Astrocyte of the spinal cord (primary cell): ENCODE results near the gene GJA9.
A peak's percentile ranks its signal among the peaks of the same experiment; 100 is the strongest.
"Not testable (repeated sequence)": the region's sequence is repeated elsewhere in the genome, so short reads cannot be mapped to it uniquely, and the experiment has no call there.

Experiments used
- DNase-seq: peaks from one replicate; pipeline ENCODE4 v3.0.0; 2011; ENCODE audit warnings: low read depth, low spot score
- H3K4me3 ChIP-seq: 2 replicates; pipeline ENCODE4 v1.5.1; 2011; ENCODE audit warnings: low read depth, mild to moderate bottlenecking, low read length, moderate library complexity
- in situ Hi-C: cut with HindIII; loops from 2 replicates; pipeline ENCODE4 v1.10.0; 2017; ENCODE audit warnings: low sequenced_read_pairs
- TF ChIP-seq, protein P1 (sequence below): IDR thresholded peaks from 2 replicates; pipeline ENCODE4 v1.5.1; 2012; ENCODE audit warnings: low read depth, mild to moderate bottlenecking, low read length, inconsistent platforms

GJA9 gene

DNA sequence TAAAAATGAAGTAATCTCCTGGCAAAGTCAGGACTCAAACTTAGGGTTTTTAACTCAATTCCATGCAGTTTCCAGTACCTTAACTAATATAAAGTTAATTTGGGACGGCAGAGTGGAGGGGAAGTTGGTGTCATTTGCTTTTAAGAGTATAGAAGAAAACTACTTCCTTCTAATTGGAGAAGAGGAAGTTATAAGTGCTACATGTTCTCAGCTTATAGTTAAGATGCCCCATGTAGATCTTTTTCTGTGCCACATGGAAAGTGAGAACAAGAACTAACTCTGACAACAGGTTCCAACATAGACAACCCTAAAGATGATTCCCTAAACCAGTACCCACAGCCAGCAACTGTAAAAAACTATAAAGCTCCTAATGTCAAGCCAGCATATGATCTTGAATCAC is 33.3 kb downstream of the GJA9 start:
- H3K4me3 ChIP-seq, result no peak overlapping the region
- no peak for DNase-seq
- TF ChIP-seq, protein P1, sequence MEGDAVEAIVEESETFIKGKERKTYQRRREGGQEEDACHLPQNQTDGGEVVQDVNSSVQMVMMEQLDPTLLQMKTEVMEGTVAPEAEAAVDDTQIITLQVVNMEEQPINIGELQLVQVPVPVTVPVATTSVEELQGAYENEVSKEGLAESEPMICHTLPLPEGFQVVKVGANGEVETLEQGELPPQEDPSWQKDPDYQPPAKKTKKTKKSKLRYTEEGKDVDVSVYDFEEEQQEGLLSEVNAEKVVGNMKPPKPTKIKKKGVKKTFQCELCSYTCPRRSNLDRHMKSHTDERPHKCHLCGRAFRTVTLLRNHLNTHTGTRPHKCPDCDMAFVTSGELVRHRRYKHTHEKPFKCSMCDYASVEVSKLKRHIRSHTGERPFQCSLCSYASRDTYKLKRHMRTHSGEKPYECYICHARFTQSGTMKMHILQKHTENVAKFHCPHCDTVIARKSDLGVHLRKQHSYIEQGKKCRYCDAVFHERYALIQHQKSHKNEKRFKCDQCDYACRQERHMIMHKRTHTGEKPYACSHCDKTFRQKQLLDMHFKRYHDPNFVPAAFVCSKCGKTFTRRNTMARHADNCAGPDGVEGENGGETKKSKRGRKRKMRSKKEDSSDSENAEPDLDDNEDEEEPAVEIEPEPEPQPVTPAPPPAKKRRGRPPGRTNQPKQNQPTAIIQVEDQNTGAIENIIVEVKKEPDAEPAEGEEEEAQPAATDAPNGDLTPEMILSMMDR, result no peak
- in situ Hi-C loops, result no loop called here

DNA sequence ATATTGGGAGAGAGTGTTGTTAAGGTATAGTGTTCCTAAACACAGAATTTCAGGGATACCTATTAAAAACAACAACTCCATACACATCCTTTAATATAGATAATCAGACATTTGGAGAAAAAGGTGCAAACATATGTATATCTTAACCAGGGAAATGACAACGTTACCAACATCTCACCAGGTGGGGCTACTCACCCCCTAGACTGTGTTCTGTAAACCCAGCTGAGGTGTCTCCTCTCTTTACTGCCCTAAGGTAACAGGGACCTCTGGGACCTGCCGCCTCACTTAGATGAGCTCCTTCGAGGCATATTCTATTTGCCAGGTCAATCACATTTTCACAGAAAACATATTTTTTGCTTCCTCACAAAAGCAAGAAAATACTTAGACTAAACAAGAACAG is 35.2 kb downstream of the GJA9 start:
- TF ChIP-seq, protein P1, result no peak
- in situ Hi-C loops, result no loop called here
- DNase-seq, result no peak
- H3K4me3 ChIP-seq, result no peak overlapping the region

DNA sequence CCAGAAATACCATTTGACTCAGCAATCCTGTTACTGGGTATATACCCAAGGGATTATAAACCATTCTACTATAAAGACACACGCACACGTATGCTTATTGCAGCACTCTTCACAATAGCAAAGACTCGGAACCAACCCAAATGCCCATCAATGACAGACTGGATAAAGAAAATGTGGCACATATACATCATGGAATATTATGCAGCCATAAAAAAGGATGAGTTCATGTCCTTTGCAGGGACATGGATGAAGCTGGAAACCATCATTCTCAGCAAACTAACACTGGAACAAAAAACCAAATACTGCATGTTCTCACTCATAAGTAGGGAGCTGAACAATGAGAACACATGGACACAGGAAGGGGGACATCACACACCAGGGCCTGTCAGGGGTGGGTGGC is 36.3 kb downstream of the GJA9 start:
- DNase-seq, H3K4me3 ChIP-seq, in situ Hi-C loops: not testable (repeated sequence)

DNA sequence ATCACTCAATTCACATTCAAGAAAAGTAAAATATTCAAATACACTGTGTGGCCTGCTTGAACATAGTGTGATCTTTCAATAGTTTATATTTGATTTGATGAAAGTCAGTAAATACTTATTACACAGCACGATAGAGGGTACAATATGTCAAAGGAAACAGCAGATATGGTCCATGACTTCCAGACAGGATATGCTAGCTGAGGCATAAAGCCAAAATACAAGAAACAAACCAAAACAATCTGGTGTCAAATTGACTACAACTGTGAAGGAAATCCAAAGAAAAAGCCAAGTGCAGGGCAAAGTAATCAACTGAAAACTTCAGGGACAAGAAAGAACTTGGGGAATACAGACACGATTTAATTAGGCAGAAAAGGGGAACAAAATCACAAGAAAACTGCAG is 41.1 kb downstream of the GJA9 start:
- TF ChIP-seq, protein P1, result no peak
- H3K4me3 ChIP-seq, result no peak overlapping the region
- no peak for DNase-seq
- in situ Hi-C loops, result no loop called here

DNA sequence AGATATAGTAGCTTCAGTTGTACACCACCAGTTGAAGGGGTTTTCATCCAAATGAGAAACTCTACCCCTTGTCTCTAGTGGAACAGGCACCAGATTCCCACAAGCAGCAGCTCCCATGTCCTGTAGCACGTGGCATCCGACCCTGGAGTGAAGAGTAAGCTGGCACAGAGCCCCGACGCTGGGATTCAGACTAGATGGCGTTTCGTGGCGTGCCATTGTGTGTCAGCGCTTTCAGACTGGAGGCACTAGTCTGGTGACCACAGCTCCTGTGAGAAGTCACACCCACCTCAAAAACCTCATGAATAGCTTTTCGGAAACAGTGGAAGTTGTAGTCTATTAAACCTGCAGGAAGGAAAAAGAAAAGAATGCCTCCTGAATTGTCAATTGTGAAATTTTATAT is 42.0 kb downstream of the GJA9 start:
- no peak overlapping the region for H3K4me3 ChIP-seq
- in situ Hi-C loops, result no loop called here
- DNase-seq, result no peak
- TF ChIP-seq, protein P1, result no peak

DNA sequence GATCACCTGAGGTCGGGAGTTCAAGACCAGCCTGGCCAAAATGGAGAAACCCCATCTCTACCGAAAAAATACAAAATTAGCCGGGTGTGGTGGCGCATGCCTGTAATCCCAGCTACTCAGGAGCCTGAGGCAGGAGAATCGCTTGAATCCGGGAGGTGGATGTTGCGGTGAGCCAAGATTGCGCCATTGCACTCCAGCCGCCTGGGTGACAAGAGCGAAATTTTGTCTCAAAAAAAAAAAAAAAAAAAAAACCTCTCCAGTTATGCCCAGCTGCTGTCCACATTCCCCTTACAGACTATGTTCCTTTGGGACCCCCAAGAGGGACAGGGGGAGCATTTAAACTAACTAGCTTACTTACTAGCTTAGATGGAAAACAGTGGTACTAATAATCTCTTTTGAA is 45.1 kb downstream of the GJA9 start:
- in situ Hi-C loops, H3K4me3 ChIP-seq, DNase-seq: not testable (repeated sequence)

DNA sequence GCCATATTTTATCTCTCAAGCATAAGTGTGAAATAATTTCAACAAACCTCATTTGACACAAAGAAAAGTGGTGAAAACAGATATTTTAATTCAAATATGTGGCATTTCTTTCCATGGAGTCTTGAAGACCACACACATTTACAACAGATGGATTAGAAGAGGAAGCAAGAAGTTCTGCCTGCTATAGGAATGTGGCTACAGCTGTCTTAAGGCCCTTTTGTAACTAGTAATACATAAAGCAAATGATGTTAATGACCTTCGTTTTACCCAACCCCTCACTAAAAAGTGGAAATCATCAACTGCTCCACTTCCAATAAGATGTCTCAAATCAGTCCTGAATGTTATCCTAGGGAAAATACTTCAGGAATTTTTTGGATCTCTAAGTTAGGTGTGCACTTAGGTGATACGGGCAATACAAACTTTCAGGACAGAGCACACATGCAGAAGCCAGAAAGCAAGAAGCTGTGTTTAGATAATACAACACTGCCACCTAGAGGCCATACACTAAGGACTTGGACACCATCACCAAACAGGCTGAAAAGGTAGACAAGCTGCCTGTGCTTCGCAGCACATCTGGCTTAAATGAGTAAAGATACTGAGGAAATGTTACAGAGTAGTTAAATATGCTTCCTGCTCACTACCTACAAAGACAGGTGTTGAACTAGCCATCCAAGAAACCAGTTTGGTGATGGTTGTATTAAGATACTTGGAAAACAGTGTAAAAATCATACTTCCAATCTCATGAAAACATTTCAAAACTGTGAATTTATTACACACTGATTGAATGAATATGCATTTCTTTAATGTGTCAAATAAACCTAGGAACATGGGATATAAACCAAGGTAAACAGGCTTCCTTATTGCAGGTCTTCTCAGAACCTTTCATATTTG is 46.2 kb downstream of the GJA9 start:
- TF ChIP-seq, protein P1, result peak; percentile 74
- H3K4me3 ChIP-seq, result no peak overlapping the region
- peak; percentile 85 for DNase-seq
- in situ Hi-C loops, result no loop called here
